Measurements from ENCODE around the gene GNG2. TPM values are rescaled to one million over a fixed set of nuclear protein-coding genes. Genes with fewer than 3 reads are reported as not detected.

GNG2 gene
- polyA plus RNA-seq, 1 of the 3 experiments (the other 2 are of a cell fraction): 17.8 TPM

DNA sequence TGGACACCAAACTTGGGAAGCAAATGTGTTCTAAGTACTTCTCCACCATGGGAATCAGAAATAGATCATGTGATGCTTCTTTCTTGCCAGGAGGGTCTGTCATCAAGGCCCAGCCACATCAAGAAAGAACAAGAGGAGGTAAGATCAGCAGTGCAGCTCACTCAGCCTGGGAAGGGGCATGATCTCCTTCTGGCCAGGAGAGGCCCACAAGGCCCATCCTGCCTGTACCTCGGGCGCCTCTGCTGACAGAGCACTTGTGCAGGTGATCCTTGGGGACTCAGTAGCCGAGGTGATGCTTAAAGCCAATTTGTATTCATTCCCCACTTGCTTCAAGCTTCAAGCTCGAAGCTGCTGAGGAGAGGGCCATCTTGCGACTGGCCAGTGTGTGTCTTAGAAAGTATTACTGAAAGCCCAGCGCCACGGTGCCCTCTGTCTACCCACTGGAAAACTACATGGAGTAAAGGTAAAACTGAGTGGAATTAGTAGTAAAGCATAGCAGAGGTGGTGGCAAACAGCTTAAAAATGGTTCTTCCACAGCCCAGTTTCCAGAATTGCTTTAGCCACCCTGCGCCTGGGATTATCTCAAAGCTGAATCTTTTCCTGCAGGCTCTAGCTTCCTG is 155.1 kb downstream of the GNG2 start:
- H2AFZ ChIP-seq (ENCODE audit: low read depth): no peak overlapping the region

DNA sequence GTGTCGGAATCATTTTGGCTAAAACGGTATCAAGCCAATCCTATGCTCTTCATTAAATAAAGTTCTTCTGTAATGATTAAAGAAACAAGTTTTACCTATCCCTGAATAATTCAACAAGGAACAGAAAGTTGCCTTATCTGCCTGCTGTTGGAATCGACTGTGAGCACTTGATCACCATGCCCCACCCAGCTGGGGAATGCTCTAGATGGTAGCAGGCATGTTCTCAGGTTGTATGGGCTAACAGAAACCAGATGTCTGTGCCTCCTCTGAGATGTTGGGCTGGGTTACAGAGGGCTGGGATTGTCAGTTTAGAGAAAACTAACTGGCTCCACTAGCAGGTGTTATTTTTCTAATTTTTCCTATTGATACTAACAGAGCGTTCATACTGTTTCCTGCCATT is 157.8 kb downstream of the GNG2 start:
- H3F3A ChIP-seq (replicated peaks; ENCODE audit: insufficient read depth): no peaks in the 10 kb centered on the region
- H3K27me3 ChIP-seq (ENCODE audit: insufficient read depth): no peaks in the 10 kb centered on the region
- TF ChIP-seq RCOR1 (IDR thresholded peaks at IDR 0.05; ENCODE audit: low read length) (0 out of 2 replicates have a peak, but pooled peaks have one; percentile 38), FOXM1 (IDR thresholded peaks at IDR 0.05; ENCODE audit: low read depth) (no peak), TCF12 (IDR thresholded peaks at IDR 0.05) (peak; percentile 90), POLR2AphosphoS5 (IDR thresholded peaks at IDR 0.05; ENCODE audit: low read depth, low read length) (peak; percentile 39; the same call in 1 of the 2 replicates)
- TF ChIP-seq, protein P1, sequence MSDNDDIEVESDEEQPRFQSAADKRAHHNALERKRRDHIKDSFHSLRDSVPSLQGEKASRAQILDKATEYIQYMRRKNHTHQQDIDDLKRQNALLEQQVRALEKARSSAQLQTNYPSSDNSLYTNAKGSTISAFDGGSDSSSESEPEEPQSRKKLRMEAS (IDR thresholded peaks at IDR 0.05; ENCODE audit: low read depth): 0 out of 2 replicates have a peak, but pooled peaks have one; percentile 14
- TF ChIP-seq, protein P2, sequence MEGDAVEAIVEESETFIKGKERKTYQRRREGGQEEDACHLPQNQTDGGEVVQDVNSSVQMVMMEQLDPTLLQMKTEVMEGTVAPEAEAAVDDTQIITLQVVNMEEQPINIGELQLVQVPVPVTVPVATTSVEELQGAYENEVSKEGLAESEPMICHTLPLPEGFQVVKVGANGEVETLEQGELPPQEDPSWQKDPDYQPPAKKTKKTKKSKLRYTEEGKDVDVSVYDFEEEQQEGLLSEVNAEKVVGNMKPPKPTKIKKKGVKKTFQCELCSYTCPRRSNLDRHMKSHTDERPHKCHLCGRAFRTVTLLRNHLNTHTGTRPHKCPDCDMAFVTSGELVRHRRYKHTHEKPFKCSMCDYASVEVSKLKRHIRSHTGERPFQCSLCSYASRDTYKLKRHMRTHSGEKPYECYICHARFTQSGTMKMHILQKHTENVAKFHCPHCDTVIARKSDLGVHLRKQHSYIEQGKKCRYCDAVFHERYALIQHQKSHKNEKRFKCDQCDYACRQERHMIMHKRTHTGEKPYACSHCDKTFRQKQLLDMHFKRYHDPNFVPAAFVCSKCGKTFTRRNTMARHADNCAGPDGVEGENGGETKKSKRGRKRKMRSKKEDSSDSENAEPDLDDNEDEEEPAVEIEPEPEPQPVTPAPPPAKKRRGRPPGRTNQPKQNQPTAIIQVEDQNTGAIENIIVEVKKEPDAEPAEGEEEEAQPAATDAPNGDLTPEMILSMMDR (IDR thresholded peaks at IDR 0.05): no peak
- H3K4me2 ChIP-seq: no peak overlapping the region
- no peak for DNase-seq
- H2AFZ ChIP-seq (ENCODE audit: low read depth): no peak overlapping the region
- CTCF ChIA-PET: no interaction called here
- 80% methylated on average over 4 of the region's 4 CpGs for WGBS (ENCODE audit: low lambda C conversion rate)
- H3K27ac ChIP-seq (ENCODE audit: low read depth in 2 of 2, low read length in 1 of 2): peak overlapping the region in 1 of 2 experiments; percentile 22; a peak in 1 of 4 replicates
- POLR2A ChIA-PET: no interaction called here
- no peaks in the 10 kb centered on the region for H4K20me1 ChIP-seq (ENCODE audit: insufficient read depth)
- no peaks in the 10 kb centered on the region for H3K36me3 ChIP-seq (replicated peaks in 1 of 2; ENCODE audit: control insufficient read depth in 1 of 2, insufficient read depth in 2 of 2, low read length in 1 of 2)
- no peaks in the 10 kb centered on the region for H3K9me3 ChIP-seq
- H3K4me3 ChIP-seq (ENCODE audit: low read depth in 2 of 2, low read length in 1 of 2): no peak overlapping the region
- no peaks in the 10 kb centered on the region for H3K79me2 ChIP-seq (ENCODE audit: insufficient read depth)
- H3K9ac ChIP-seq: no peak overlapping the region
- H3K9me2 ChIP-seq: no peaks in the 10 kb centered on the region
- H3K4me1 ChIP-seq (ENCODE audit: control insufficient read depth in 1 of 2, insufficient read depth in 2 of 2, low read depth in 1 of 2, low read length in 1 of 2): peaks cover 5 to 22% of the 10 kb centered on the region in 2 experiments; a peak in 2 of 4 replicates

More for the DNA sequence above, 155.1 kb downstream of the GNG2 start:
- DNase-seq: peak; percentile 40
- CTCF ChIA-PET: interaction anchor here (0.6 to 2.6 kb wide), 15 partner anchors 8 to 1315 kb away, joined by 3 to 13 read pairs (median 3); partner anchors contain the start of gene NID2
- Histone ChIP-seq H3K4me2 (no peak overlapping the region), H3K9me3 (no peaks in the 10 kb centered on the region), H3K4me3 (ENCODE audit: low read depth in 2 of 2, low read length in 1 of 2) (no peak overlapping the region), H3K27me3 (ENCODE audit: insufficient read depth) (no peaks in the 10 kb centered on the region), H3K9ac (no peak overlapping the region), H3K9me2 (no peaks in the 10 kb centered on the region), H3K79me2 (ENCODE audit: insufficient read depth) (no peaks in the 10 kb centered on the region), H3F3A (replicated peaks; ENCODE audit: insufficient read depth) (no peaks in the 10 kb centered on the region), H4K20me1 (ENCODE audit: insufficient read depth) (no peaks in the 10 kb centered on the region), H3K4me1 (ENCODE audit: control insufficient read depth in 1 of 2, insufficient read depth in 2 of 2, low read depth in 1 of 2, low read length in 1 of 2) (peaks cover 0 to 22% of the 10 kb centered on the region in 2 experiments; a peak in 2 of 4 replicates), H3K36me3 (replicated peaks in 1 of 2; ENCODE audit: control insufficient read depth in 1 of 2, insufficient read depth in 2 of 2, low read length in 1 of 2) (peaks cover 14 to 18% of the 10 kb centered on the region in 2 experiments), H3K27ac (ENCODE audit: low read depth in 2 of 2, low read length in 1 of 2) (no peak overlapping the region)
- POLR2A ChIA-PET: no interaction called here
- TF ChIP-seq SMC3 (IDR thresholded peaks at IDR 0.05; ENCODE audit: low read depth, low read length): no peak
- TF ChIP-seq, protein P2 (IDR thresholded peaks at IDR 0.05): peak; percentile 55
- TF ChIP-seq RAD21 (IDR thresholded peaks at IDR 0.05; ENCODE audit: low read length): peak; percentile 55
- WGBS (ENCODE audit: low lambda C conversion rate): 79% methylated on average over 8 of the region's 8 CpGs

Measured in SK-N-SH (cell line).